Testis (tissue), 2 donors: ENCODE data around the gene POP4.

Source experiments
- POLR2A ChIP-seq: fragments of 450-650 bp; IDR thresholded peaks from one replicate; pipeline ENCODE4 v1.6.1; 2017; ENCODE audit warnings: antibody characterized with exemption, mild to moderate bottlenecking, moderate library complexity
- TF ChIP-seq, protein P1 (sequence below), 3 experiments: fragments of 450-650 bp in 2 of 3; fragments of 200-600 bp in 1 of 3; sonication (generic) in 1 of 3; IDR thresholded peaks; one replicate each; pipeline ENCODE4 v1.5.1; 2016 to 2019; ENCODE audit warnings: antibody characterized with exemption in 3 of 3, mild to moderate bottlenecking in 2 of 3, moderate library complexity in 1 of 3

- TF ChIP-seq, protein P1, sequence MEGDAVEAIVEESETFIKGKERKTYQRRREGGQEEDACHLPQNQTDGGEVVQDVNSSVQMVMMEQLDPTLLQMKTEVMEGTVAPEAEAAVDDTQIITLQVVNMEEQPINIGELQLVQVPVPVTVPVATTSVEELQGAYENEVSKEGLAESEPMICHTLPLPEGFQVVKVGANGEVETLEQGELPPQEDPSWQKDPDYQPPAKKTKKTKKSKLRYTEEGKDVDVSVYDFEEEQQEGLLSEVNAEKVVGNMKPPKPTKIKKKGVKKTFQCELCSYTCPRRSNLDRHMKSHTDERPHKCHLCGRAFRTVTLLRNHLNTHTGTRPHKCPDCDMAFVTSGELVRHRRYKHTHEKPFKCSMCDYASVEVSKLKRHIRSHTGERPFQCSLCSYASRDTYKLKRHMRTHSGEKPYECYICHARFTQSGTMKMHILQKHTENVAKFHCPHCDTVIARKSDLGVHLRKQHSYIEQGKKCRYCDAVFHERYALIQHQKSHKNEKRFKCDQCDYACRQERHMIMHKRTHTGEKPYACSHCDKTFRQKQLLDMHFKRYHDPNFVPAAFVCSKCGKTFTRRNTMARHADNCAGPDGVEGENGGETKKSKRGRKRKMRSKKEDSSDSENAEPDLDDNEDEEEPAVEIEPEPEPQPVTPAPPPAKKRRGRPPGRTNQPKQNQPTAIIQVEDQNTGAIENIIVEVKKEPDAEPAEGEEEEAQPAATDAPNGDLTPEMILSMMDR (IDR thresholded peaks at IDR 0.05): no peak
- no peak for TF ChIP-seq POLR2A
These were observed 4.1 kb downstream of the POP4 start for GRCh38 chr19:29610213-29610573.
